Mucosa of descending colon (tissue), 3 donors: ENCODE measurements around the gene FAM184B. TPM values are rescaled to one million over a fixed set of nuclear protein-coding genes. Genes with fewer than 3 reads are reported as not detected.
A peak's percentile ranks its signal among the peaks of the same experiment; 100 is the strongest.

ENCODE experiments used
- ATAC-seq: fragments of 200-7000 bp; cut with Tn5 transposase; one replicate; pipeline ENCODE4 v1.9.1; 2020; ENCODE audit warnings: mild to moderate bottlenecking, moderate library complexity
- DNase-seq, 3 donors: peaks; one replicate each; pipeline ENCODE4 v3.0.0-alpha.2; 2020
- H3K36me3 ChIP-seq: fragments of 200-600 bp; one replicate; pipeline ENCODE4 v1.8.0; 2021; ENCODE audit warnings: low read depth, mild to moderate bottlenecking
- H3K4me1 ChIP-seq: fragments of 200-600 bp; one replicate; pipeline ENCODE4 v1.8.0; 2021; ENCODE audit warnings: low read depth, mild to moderate bottlenecking
- H3K4me3 ChIP-seq: fragments of 200-600 bp; one replicate; pipeline ENCODE4 v1.8.0; 2021; ENCODE audit warnings: mild to moderate bottlenecking
- H3K9me3 ChIP-seq: fragments of 200-600 bp; one replicate; pipeline ENCODE4 v1.8.0; 2021; ENCODE audit warnings: mild to moderate bottlenecking
- CTCF ChIP-seq: fragments of 200-600 bp; IDR thresholded peaks from one replicate; pipeline ENCODE4 v1.8.0; 2022; ENCODE audit warnings: antibody characterized with exemption, mild to moderate bottlenecking
- intact Hi-C, 2 donors: fragments of 100-400 bp; cut with DNase I in 1 of 2; cut with micrococcal nuclease in 1 of 2; formaldehyde crosslinking; loops; one replicate each; pipeline versions ENCODE4 v1.11.0 to v1.11.1; 2022; cut with DNase I, micrococcal nuclease
- total RNA-seq, 3 donors: library from RNA; stranded (reverse); fragmentation: NEBNext Ultra II Directional in 2 of 3; extraction: Animal tissue kit (Norgen Biotek cat#: 25700) in 2 of 3; gene quantifications; one replicate each; pipeline versions ENCODE4 v1.2.1 to v1.2.4, GENCODE V29; 2021 to 2023
- donor health status: DM: no; HTN: no; CAD: no; lungs with moderate emphysema.
- donor health status: DM: no; HTN: no; CAD: no.
- donor health status: DM: no; HTN: yes; CAD: no.

The FAM184B gene
- total RNA-seq, 3 donors from 2014 or later = 0.13 to 0.61 (median 0.41) TPM

- no peaks in the 10 kb centered on the region for H3K4me1 ChIP-seq
- no peaks in the 10 kb centered on the region for H3K9me3 ChIP-seq
- no peak for ATAC-seq
- H3K36me3 ChIP-seq = no peaks in the 10 kb centered on the region
- no peak overlapping the region for H3K4me3 ChIP-seq
- no peak for TF ChIP-seq CTCF
- no peak for DNase-seq
- intact Hi-C loops = no loop called here
These were observed 139.0 kb downstream of the FAM184B start for GRCh38 chr4:17642398-17642783.

GRCh38 chr4:17639136-17639535 lies 142.3 kb downstream of the FAM184B start:
- Histone ChIP-seq H3K36me3 (no peaks in the 10 kb centered on the region), H3K4me3 (no peak overlapping the region), H3K4me1 (no peaks in the 10 kb centered on the region), H3K9me3 (no peaks in the 10 kb centered on the region)
- intact Hi-C loops = loop anchor here (5.0 to 10.0 kb wide), 2 partner anchors 84 to 87 kb away; no protein-coding TSS in a partner anchor
- no peak for ATAC-seq
- DNase-seq = no peak
- TF ChIP-seq CTCF = no peak

- TF ChIP-seq CTCF = peak; percentile 84
- DNase-seq (peak; percentile 66 to 87 (median 84)), ATAC-seq (peak; percentile 95)
- Histone ChIP-seq H3K4me1 (no peaks in the 10 kb centered on the region), H3K9me3 (no peaks in the 10 kb centered on the region), H3K4me3 (no peak overlapping the region), H3K36me3 (no peaks in the 10 kb centered on the region)
- intact Hi-C loops = loop anchor here (5.0 to 10.0 kb wide), 2 partner anchors 82 to 85 kb away; no protein-coding TSS in a partner anchor
These were observed 144.5 kb downstream of the FAM184B start for GRCh38 chr4:17636696-17637622.

GRCh38 chr4:17636341-17636695 lies 145.1 kb downstream of the FAM184B start:
- no peak for DNase-seq
- no peaks in the 10 kb centered on the region for H3K4me1 ChIP-seq
- no peaks in the 10 kb centered on the region for H3K36me3 ChIP-seq
- no peak for TF ChIP-seq CTCF
- ATAC-seq = peak; percentile 15
- intact Hi-C loops = loop anchor here (5.0 to 10.0 kb wide), 2 partner anchors 82 to 84 kb away; no protein-coding TSS in a partner anchor
- H3K9me3 ChIP-seq = no peaks in the 10 kb centered on the region
- no peak overlapping the region for H3K4me3 ChIP-seq

- no peak for TF ChIP-seq CTCF
- DNase-seq (no peak), ATAC-seq (no peak)
- intact Hi-C loops = loop anchor here (5.0 to 10.0 kb wide), 2 partner anchors 80 to 83 kb away; no protein-coding TSS in a partner anchor
- Histone ChIP-seq H3K9me3 (no peaks in the 10 kb centered on the region), H3K4me1 (no peaks in the 10 kb centered on the region), H3K36me3 (no peaks in the 10 kb centered on the region), H3K4me3 (no peak overlapping the region)
These were observed 146.4 kb downstream of the FAM184B start for GRCh38 chr4:17635056-17635455.
